NCI-H2081 treated with DMSO at 0.1 percent for 48 hours (cell line): ENCODE data around the gene LGR4.

Experiments
- DNase-seq: peaks from one replicate; lab custom pipeline; 2025; lab: John Stamatoyannopoulos, UW

The LGR4 gene

GRCh38 chr11:27401280-27401832 lies 71.2 kb downstream of the LGR4 start:
- DNase-seq, result no peak

- DNase-seq, result no peak
Measured at GRCh38 chr11:27398400-27398770, 74.2 kb downstream of the LGR4 start.

GRCh38 chr11:27397624-27398399 lies 74.8 kb downstream of the LGR4 start:
- DNase-seq, result no peak

- no peak for DNase-seq
Measured at GRCh38 chr11:27396259-27396839, 76.2 kb downstream of the LGR4 start.

- DNase-seq, result no peak
Measured at GRCh38 chr11:27395556-27396258, 76.9 kb downstream of the LGR4 start.

- DNase-seq, result no peak
Measured at GRCh38 chr11:27394781-27395228, 77.8 kb downstream of the LGR4 start.

GRCh38 chr11:27392278-27393114 lies 80.1 kb downstream of the LGR4 start:
- DNase-seq, result no peak

GRCh38 chr11:27391331-27392015 lies 81.1 kb downstream of the LGR4 start:
- no peak for DNase-seq

- no peak for DNase-seq
Measured at GRCh38 chr11:27390318-27391295, 82.0 kb downstream of the LGR4 start.

- no peak for DNase-seq
Measured at GRCh38 chr11:27388869-27389268, 83.7 kb downstream of the LGR4 start.

GRCh38 chr11:27388001-27388400 lies 84.6 kb downstream of the LGR4 start:
- DNase-seq, result no peak

- DNase-seq, result no peak
Measured at GRCh38 chr11:27387362-27387761, 85.2 kb downstream of the LGR4 start.

GRCh38 chr11:27386181-27386845 lies 86.3 kb downstream of the LGR4 start:
- no peak for DNase-seq

GRCh38 chr11:27385245-27385644 lies 87.3 kb downstream of the LGR4 start:
- DNase-seq, result no peak

- no peak for DNase-seq
Measured at GRCh38 chr11:27384227-27384626, 88.4 kb downstream of the LGR4 start.

GRCh38 chr11:27383645-27384044 lies 88.9 kb downstream of the LGR4 start:
- DNase-seq, result no peak

GRCh38 chr11:27381238-27381666 lies 91.3 kb downstream of the LGR4 start:
- no peak for DNase-seq

GRCh38 chr11:27380771-27381170 lies 91.8 kb downstream of the LGR4 start:
- DNase-seq, result no peak

GRCh38 chr11:27379449-27379848 lies 93.1 kb downstream of the LGR4 start:
- no peak for DNase-seq
